ENCODE measurements around the gene HEATR5A.
"Not testable (repeated sequence)": the region's sequence is repeated elsewhere in the genome, so short reads cannot be mapped to it uniquely, and the experiment has no call there.

Gene HEATR5A

DNA sequence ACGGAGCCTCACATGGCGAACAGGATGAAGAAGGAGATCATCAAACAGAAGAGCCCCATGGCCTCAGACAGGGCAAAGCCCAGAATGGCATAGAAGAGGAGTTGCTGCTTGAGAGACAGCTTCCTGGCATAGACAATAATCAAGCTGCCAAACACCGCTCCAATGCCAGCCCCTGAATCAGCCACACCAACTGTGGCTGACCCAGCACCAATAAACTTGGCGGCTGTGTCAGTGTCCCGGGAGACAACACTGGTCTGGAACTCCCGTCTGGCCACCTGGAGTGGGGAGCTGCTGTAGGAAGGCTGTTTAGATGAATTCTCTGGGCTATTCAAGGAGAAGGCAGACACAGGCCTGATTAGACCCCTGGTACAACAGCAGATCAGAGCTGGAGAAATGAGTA lies 100.1 kb downstream of the HEATR5A start:
- in situ Hi-C loops (cut with HindIII; ENCODE audit: low sequenced_read_pairs): no loop called here
- TF ChIP-seq CTCF (IDR thresholded peaks at IDR 0.05; ENCODE audit: low read depth, low read length): no peak
- DNase-seq (ENCODE audit: low read depth, low spot score): no peak

GRCh38 chr14:31319701-31320100 lies 100.6 kb downstream of the HEATR5A start:
- H3K4me3 ChIP-seq (ENCODE audit: low read depth, low read length): no peak overlapping the region
- TF ChIP-seq CTCF (IDR thresholded peaks at IDR 0.05; ENCODE audit: low read depth, low read length): no peak
- no peak for DNase-seq (ENCODE audit: low read depth, low spot score)
- in situ Hi-C loops (cut with HindIII; ENCODE audit: low sequenced_read_pairs): no loop called here

More for the DNA sequence above, 100.1 kb downstream of the HEATR5A start:
- no peak overlapping the region for H3K4me3 ChIP-seq (ENCODE audit: low read depth, low read length)

DNA sequence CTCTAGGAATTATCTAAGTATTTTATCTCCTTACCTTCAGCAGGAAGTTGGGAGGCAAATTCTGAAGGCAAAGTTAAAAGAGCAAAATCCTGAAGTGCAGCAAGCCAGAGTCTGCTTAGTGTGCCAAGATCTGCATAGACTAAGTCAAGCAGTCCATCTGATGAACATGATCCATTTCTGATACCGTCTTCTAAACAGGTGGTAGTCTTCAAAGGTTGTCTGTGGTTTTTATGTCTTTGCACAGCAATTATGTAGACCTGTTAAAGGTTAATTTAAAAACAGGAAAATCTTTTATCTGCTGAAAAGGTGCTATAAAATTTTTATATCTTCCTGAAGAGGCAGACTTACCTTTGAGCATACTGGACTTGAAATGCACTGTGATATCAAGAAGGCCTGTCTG lies 107.4 kb downstream of the HEATR5A start:
- H3K4me3 ChIP-seq (ENCODE audit: low read depth, low read length): no peak overlapping the region
- no peak for DNase-seq (ENCODE audit: low read depth, low spot score)
- no peak for TF ChIP-seq CTCF (IDR thresholded peaks at IDR 0.05; ENCODE audit: low read depth, low read length)
- in situ Hi-C loops (cut with HindIII; ENCODE audit: low sequenced_read_pairs): no loop called here

- DNase-seq (ENCODE audit: low read depth, low spot score); H3K4me3 ChIP-seq (ENCODE audit: low read depth, low read length); in situ Hi-C loops (cut with HindIII; ENCODE audit: low sequenced_read_pairs): not testable (repeated sequence)
Measured at GRCh38 chr14:31312370-31312769, 108.0 kb downstream of the HEATR5A start.

GRCh38 chr14:31307618-31308017 lies 112.7 kb downstream of the HEATR5A start:
- no peak for DNase-seq (ENCODE audit: low read depth, low spot score)
- TF ChIP-seq CTCF (IDR thresholded peaks at IDR 0.05; ENCODE audit: low read depth, low read length): no peak
- in situ Hi-C loops (cut with HindIII; ENCODE audit: low sequenced_read_pairs): no loop called here
- H3K4me3 ChIP-seq (ENCODE audit: low read depth, low read length): no peak overlapping the region

DNA sequence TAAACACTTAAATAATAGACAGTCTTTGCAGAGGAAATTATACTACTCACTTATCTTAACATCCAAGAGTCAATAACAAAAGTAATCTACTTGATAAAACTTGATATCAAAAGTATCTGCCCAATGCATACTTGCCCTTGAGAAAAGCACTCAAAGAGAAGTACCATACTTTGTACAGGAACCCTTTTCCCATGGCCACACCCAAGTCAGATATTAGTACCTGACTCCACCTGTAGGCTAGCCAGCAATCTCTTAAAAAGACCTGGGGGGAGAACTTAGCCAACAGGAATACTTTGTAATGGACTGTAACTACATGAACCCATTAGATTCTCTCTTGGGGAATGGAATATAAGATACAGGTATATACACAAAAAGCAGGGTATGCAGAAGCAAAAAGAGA lies 113.2 kb downstream of the HEATR5A start:
- in situ Hi-C loops (cut with HindIII; ENCODE audit: low sequenced_read_pairs): no loop called here
- DNase-seq (ENCODE audit: low read depth, low spot score): no peak
- no peak overlapping the region for H3K4me3 ChIP-seq (ENCODE audit: low read depth, low read length)
- TF ChIP-seq CTCF (IDR thresholded peaks at IDR 0.05; ENCODE audit: low read depth, low read length): no peak

DNA sequence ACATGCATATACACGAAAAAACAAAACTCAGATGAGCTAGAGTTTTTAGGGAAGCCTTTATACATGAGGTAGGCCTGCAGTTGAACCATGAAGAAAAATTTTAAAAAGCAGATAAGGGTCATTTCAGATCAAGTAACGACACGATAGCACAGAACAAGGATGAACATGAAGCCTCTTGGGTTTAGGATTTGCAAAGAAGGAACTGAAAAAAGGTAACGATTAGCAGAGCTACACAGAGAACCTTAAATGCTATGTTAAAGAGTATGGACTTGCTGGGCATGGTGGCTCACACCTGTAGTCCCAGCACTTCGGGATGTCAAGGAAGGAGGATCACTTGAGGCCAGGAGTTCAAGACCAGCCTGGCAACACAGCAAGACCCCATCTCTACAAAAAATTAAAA lies 116.7 kb downstream of the HEATR5A start:
- no peak overlapping the region for H3K4me3 ChIP-seq (ENCODE audit: low read depth, low read length)
- in situ Hi-C loops (cut with HindIII; ENCODE audit: low sequenced_read_pairs): no loop called here
- no peak for DNase-seq (ENCODE audit: low read depth, low spot score)
- no peak for TF ChIP-seq CTCF (IDR thresholded peaks at IDR 0.05; ENCODE audit: low read depth, low read length)
